Liver (tissue), 9 donors: ENCODE results near the gene IP6K3. TPM values are rescaled to one million over a fixed set of nuclear protein-coding genes. Genes with fewer than 3 reads are reported as not detected.

Source experiments
- DNase-seq: peaks from one replicate; pipeline ENCODE4 v3.0.0-alpha.2; 2017; ENCODE audit warnings: low spot score
- H3K27ac ChIP-seq, 2 donors: one replicate each; pipeline ENCODE4 v1.7.0; 2013; ENCODE audit warnings: inconsistent platforms in 2 of 2, low read length in 2 of 2, control low read depth in 1 of 2, low read depth in 1 of 2, mild to moderate bottlenecking in 1 of 2
- H3K27me3 ChIP-seq, 4 donors: one replicate each; pipeline versions ENCODE4 v1.6.1 to v1.7.0; 2013; ENCODE audit warnings: low read length in 3 of 4, inconsistent platforms in 1 of 4, mild to moderate bottlenecking in 1 of 4, moderate library complexity in 1 of 4; ENCODE audit not compliant: control insufficient read depth in 4 of 4, insufficient read depth in 4 of 4
- H3K36me3 ChIP-seq, 4 donors: one replicate each; pipeline versions ENCODE4 v1.6.1 to v1.7.0; 2013; ENCODE audit warnings: low read length in 3 of 4, mild to moderate bottlenecking in 3 of 4, low read depth in 1 of 4, moderate library complexity in 1 of 4; ENCODE audit not compliant: control insufficient read depth in 4 of 4, insufficient read depth in 3 of 4
- H3K4me1 ChIP-seq, 4 donors: one replicate each; pipeline versions ENCODE4 v1.6.1 to v1.7.0; 2013; ENCODE audit warnings: low read length in 3 of 4, mild to moderate bottlenecking in 3 of 4, moderate library complexity in 1 of 4; ENCODE audit not compliant: control insufficient read depth in 4 of 4, insufficient read depth in 4 of 4
- H3K4me3 ChIP-seq, 3 donors: one replicate each; pipeline versions ENCODE4 v1.6.1 to v1.7.0; 2013; ENCODE audit warnings: low read length in 3 of 3, control low read depth in 1 of 3, low read depth in 1 of 3, mild to moderate bottlenecking in 1 of 3
- H3K9ac ChIP-seq, 2 donors: one replicate each; pipeline ENCODE4 v1.7.0; 2013; ENCODE audit warnings: low read length in 2 of 2, mild to moderate bottlenecking in 2 of 2, moderate library complexity in 2 of 2, control low read depth in 1 of 2, low read depth in 1 of 2
- H3K9me3 ChIP-seq, 4 donors: one replicate each; pipeline versions ENCODE4 v1.6.1 to v1.7.0; 2013; ENCODE audit warnings: low read length in 3 of 4; ENCODE audit not compliant: control insufficient read depth in 4 of 4
- EGR1 ChIP-seq, 2 donors: IDR thresholded peaks; 2 replicates each; pipeline ENCODE4 v1.6.1; 2016 to 2018; ENCODE audit warnings: antibody characterized with exemption in 2 of 2, low read depth in 2 of 2
- FOXA1 ChIP-seq: IDR thresholded peaks from 2 replicates; pipeline ENCODE4 v1.6.1; 2016; ENCODE audit warnings: antibody characterized with exemption
- GABPA ChIP-seq, 2 donors: IDR thresholded peaks in 1 of 2; conservative IDR thresholded peaks in 1 of 2; 2 replicates each; pipeline ENCODE4 v1.6.1; 2016; ENCODE audit warnings: antibody characterized with exemption in 2 of 2, mild to moderate bottlenecking in 1 of 2, moderate library complexity in 1 of 2
- HNF4A ChIP-seq, 2 donors: conservative IDR thresholded peaks; 2 replicates each; pipeline ENCODE4 v1.6.1; 2016; ENCODE audit warnings: antibody characterized with exemption in 2 of 2, mild to moderate bottlenecking in 2 of 2
- JUND ChIP-seq, 2 donors: IDR thresholded peaks; 2 replicates each; pipeline ENCODE4 v1.6.1; 2016; ENCODE audit warnings: antibody characterized with exemption in 2 of 2
- RAD21 ChIP-seq, 2 donors: IDR thresholded peaks; 2 replicates each; pipeline ENCODE4 v1.6.1; 2016; ENCODE audit warnings: antibody characterized with exemption in 2 of 2, mild to moderate bottlenecking in 2 of 2
- YY1 ChIP-seq: IDR thresholded peaks from 2 replicates; pipeline ENCODE4 v1.6.1; 2016; ENCODE audit warnings: antibody characterized with exemption, mild to moderate bottlenecking
- WGBS: extraction: QIAGEN DNeasy Blood & Tissue Kit; methylation state at CpG from one replicate; pipeline ENCODE4 v1.1.7; 2013; 5-methylcytosine and 5-hydroxymethylcytosine counted together
- polyA plus RNA-seq, 2 donors: library from polyadenylated mRNA; stranded (reverse) in 1 of 2; unstranded in 1 of 2; fragments of 200-250 nt in 1 of 2; fragments of >200 nt in 1 of 2; fragmentation: Nextera tagmentation in 1 of 2; extraction: Ambion mirVana in 1 of 2; gene quantifications; one replicate each; pipeline versions ENCODE4 v1.2.1 to v1.2.3, GENCODE V29; 2013 to 2015
- total RNA-seq, 2 donors: library from RNA; depleted of rRNA; stranded (reverse); fragments of >200 nt; gene quantifications; one replicate each; pipeline ENCODE4 v1.2.3, GENCODE V29; 2014
- TF ChIP-seq, protein P1 (sequence below): fragments of 150-350 bp; IDR thresholded peaks from 2 replicates; pipeline ENCODE4 v1.5.1; 2017; ENCODE audit warnings: improper control_type of control experiment, low read depth, low read length; ENCODE audit not compliant: missing input control
- TF ChIP-seq, protein P2 (sequence below): IDR thresholded peaks from 2 replicates; pipeline ENCODE4 v1.6.1; 2016; ENCODE audit warnings: antibody characterized with exemption
- TF ChIP-seq, protein P3 (sequence below): IDR thresholded peaks from 2 replicates; pipeline ENCODE4 v1.6.1; 2016; ENCODE audit warnings: antibody characterized with exemption
- TF ChIP-seq, protein P4 (sequence below): IDR thresholded peaks from 2 replicates; pipeline ENCODE4 v1.6.1; 2016; ENCODE audit warnings: antibody characterized with exemption
- donor health status: healthy.
- donor health status: healthy.
- donor health status: healthy.
- donor health status: healthy.
- donor health status: healthy.

IP6K3 gene
- total and polyA plus RNA-seq, 4 donors: 1.5 to 12.9 (median 6.7) TPM

DNA sequence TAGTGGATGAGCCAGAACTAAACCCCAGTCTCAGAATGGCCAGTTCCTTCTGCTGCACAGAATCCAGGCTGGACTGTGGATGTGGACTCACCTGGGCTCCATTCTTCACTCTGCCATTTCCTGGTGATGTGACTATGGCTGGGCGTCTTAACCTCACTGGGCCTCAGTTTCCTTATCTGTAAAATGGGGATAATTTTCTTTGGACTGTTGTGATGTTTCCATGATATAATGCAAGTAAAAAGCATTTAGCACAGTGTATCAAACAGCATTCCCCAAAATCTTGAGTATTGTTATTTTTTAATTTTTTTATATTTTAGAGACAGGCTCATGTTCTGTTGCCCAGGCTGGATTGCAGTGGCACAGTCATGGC is 5.9 kb upstream of the IP6K3 start:
- no peak for DNase-seq
- WGBS: 92% methylated on average over 1 of the region's 1 CpG

DNA sequence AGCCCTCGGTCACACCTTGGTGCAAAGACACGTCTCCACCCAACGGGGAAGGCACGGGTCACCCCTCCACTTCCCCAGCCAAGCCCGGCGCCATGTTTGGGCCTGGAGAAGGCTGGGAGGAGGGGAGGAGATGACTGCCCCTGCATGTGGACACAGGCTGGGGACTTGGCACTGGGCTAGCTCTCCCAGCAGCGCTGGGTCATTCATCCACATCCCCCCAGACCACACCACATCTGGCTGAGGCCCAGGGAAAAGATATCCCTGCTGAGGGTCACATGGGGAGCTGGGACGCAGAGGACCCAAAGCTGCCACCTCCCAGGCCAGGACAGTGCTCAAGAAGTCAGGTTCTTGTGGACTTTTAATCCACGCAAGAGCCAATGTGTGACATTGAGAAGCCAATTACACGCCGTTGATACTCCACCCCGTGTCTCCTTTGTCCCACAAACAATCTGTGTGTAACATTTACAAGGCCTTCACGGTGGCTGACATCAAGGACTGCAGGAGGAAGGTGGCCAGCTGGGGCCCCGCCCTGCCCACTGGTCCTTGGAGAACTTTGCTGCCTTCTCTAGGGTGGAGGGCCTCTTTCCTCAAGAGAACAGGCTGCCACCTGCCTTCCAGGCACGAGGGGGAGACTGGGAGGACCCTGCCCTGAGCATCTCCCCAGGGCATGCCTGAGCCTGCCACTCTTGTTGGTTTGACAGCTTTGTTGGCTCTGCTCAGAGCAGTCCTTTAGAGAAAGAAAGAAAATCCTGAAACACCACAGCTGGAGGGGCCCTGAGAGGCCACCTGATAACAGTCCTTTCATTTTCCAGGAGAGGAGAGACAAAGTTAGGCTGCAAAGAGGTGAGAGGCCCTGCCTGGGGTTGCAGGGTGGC is 5.3 kb upstream of the IP6K3 start:
- no peak overlapping the region for H3K4me3 ChIP-seq
- no peaks in the 10 kb centered on the region for H3K9me3 ChIP-seq
- no peaks in the 10 kb centered on the region for H3K36me3 ChIP-seq
- DNase-seq: no peak
- 79% methylated on average over 15 of the region's 15 CpGs for WGBS
- peaks cover 0 to 21% (median 6%) of the 10 kb centered on the region in 4 donors for H3K4me1 ChIP-seq
- no peak overlapping the region for H3K9ac ChIP-seq
- TF ChIP-seq EGR1 (IDR thresholded peaks at IDR 0.05; ENCODE audit: low read depth in 2 of 2): no peak
- H3K27me3 ChIP-seq: no peaks in the 10 kb centered on the region
- H3K27ac ChIP-seq: no peak overlapping the region

More for the DNA sequence above, 5.9 kb upstream of the IP6K3 start:
- Histone ChIP-seq H3K9ac (no peak overlapping the region), H3K27ac (no peak overlapping the region), H3K27me3 (no peaks in the 10 kb centered on the region), H3K4me3 (no peak overlapping the region), H3K36me3 (no peaks in the 10 kb centered on the region), H3K4me1 (peaks cover 0 to 17% (median 6%) of the 10 kb centered on the region in 4 donors), H3K9me3 (no peaks in the 10 kb centered on the region)
- TF ChIP-seq, protein P1, sequence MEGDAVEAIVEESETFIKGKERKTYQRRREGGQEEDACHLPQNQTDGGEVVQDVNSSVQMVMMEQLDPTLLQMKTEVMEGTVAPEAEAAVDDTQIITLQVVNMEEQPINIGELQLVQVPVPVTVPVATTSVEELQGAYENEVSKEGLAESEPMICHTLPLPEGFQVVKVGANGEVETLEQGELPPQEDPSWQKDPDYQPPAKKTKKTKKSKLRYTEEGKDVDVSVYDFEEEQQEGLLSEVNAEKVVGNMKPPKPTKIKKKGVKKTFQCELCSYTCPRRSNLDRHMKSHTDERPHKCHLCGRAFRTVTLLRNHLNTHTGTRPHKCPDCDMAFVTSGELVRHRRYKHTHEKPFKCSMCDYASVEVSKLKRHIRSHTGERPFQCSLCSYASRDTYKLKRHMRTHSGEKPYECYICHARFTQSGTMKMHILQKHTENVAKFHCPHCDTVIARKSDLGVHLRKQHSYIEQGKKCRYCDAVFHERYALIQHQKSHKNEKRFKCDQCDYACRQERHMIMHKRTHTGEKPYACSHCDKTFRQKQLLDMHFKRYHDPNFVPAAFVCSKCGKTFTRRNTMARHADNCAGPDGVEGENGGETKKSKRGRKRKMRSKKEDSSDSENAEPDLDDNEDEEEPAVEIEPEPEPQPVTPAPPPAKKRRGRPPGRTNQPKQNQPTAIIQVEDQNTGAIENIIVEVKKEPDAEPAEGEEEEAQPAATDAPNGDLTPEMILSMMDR: no peak
- TF ChIP-seq, protein P2, sequence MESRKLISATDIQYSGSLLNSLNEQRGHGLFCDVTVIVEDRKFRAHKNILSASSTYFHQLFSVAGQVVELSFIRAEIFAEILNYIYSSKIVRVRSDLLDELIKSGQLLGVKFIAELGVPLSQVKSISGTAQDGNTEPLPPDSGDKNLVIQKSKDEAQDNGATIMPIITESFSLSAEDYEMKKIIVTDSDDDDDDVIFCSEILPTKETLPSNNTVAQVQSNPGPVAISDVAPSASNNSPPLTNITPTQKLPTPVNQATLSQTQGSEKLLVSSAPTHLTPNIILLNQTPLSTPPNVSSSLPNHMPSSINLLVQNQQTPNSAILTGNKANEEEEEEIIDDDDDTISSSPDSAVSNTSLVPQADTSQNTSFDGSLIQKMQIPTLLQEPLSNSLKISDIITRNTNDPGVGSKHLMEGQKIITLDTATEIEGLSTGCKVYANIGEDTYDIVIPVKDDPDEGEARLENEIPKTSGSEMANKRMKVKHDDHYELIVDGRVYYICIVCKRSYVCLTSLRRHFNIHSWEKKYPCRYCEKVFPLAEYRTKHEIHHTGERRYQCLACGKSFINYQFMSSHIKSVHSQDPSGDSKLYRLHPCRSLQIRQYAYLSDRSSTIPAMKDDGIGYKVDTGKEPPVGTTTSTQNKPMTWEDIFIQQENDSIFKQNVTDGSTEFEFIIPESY: no peak
- TF ChIP-seq, protein P3, sequence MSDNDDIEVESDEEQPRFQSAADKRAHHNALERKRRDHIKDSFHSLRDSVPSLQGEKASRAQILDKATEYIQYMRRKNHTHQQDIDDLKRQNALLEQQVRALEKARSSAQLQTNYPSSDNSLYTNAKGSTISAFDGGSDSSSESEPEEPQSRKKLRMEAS: no peak
- TF ChIP-seq GABPA (IDR thresholded peaks at IDR 0.05 in 1 of 2, conservative IDR thresholded peaks at IDR 0.05 in 1 of 2) (no peak), YY1 (no peak), EGR1 (IDR thresholded peaks at IDR 0.05; ENCODE audit: low read depth in 2 of 2) (no peak), HNF4A (conservative IDR thresholded peaks at IDR 0.05) (no peak), JUND (IDR thresholded peaks at IDR 0.05) (no peak), FOXA1 (no peak), RAD21 (IDR thresholded peaks at IDR 0.05) (no peak)
- TF ChIP-seq, protein P4, sequence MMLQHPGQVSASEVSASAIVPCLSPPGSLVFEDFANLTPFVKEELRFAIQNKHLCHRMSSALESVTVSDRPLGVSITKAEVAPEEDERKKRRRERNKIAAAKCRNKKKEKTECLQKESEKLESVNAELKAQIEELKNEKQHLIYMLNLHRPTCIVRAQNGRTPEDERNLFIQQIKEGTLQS: no peak
